GM12878 (cell line): Measurements from ENCODE around the gene CDC16. TPM values are rescaled to one million over a fixed set of nuclear protein-coding genes. Genes with fewer than 3 reads are reported as not detected.
A peak's percentile ranks its signal among the peaks of the same experiment; 100 is the strongest.

Source experiments
- ATAC-seq: fragments of 200-7000 bp; cut with Tn5 transposase; 3 replicates; pipeline ENCODE4 v1.9.1; 2020; ENCODE audit warnings: mild to moderate bottlenecking, moderate library complexity
- BruUV-seq: library from RNA; stranded (reverse); fragments of 400-500 nt; replicated peaks from 2 replicates; lab custom pipeline; 2021; lab: Mats Ljungman, UMichigan
- CTCF ChIA-PET: fragments of 300-600 bp; sonication (Branson Sonifier 250); formaldehyde crosslinking; extraction: SDS; loops from one replicate; lab custom pipeline; 2021; ENCODE audit warnings: inconsistent platforms; lab: Yijun Ruan, JAX
- POLR2A ChIA-PET: fragments of 350-600 bp; formaldehyde crosslinking; extraction: SDS; loops from one replicate; lab custom pipeline; 2021; ENCODE audit warnings: inconsistent platforms; lab: Charles Lee
- RAD21 ChIA-PET: fragments of 300-600 bp; sonication (Branson Sonifier 250); formaldehyde crosslinking; loops from one replicate; lab custom pipeline; 2023; ENCODE audit warnings: antibody characterized with exemption; ENCODE audit not compliant: unreplicated experiment; lab: Charles Lee
- SMC1A ChIA-PET: fragments of 300-600 bp; sonication (Branson Sonifier 250); formaldehyde crosslinking; loops from one replicate; lab custom pipeline; 2023; ENCODE audit not compliant: unreplicated experiment, uncharacterized antibody; lab: Charles Lee
- DNase-seq: peaks from one replicate; pipeline ENCODE4 v3.0.0-alpha.2; 2011; ENCODE audit warnings: low read depth, low spot score
- FAIRE-seq: peaks from 3 replicates; lab custom pipeline; 2011; peaks lifted over from hg19 to GRCh38; lab: Jason Lieb, UNC
- H2AFZ ChIP-seq: 2 replicates; pipeline ENCODE4 v1.6.0; 2011; ENCODE audit warnings: low read depth, low read length, control low read depth; ENCODE audit not compliant: control insufficient read depth
- H3K27ac ChIP-seq: 2 replicates; pipeline ENCODE4 v1.5.1; 2011; ENCODE audit warnings: control low read depth; ENCODE audit not compliant: control insufficient read depth, insufficient read depth
- H3K27me3 ChIP-seq, 2 experiments: replicated peaks in 1 of 2; 2 replicates each; pipeline versions ENCODE4 v1.6.0 to v1.6.1; 2011; ENCODE audit warnings: low read length in 1 of 2; ENCODE audit not compliant: control insufficient read depth in 2 of 2, insufficient read depth in 2 of 2
- H3K36me3 ChIP-seq, 2 experiments: 2 replicates each; pipeline ENCODE4 v1.5.1; 2011; ENCODE audit warnings: low read length in 1 of 2; ENCODE audit not compliant: control insufficient read depth in 2 of 2, insufficient read depth in 2 of 2
- H3K4me1 ChIP-seq: 2 replicates; pipeline ENCODE4 v1.6.1; 2011; ENCODE audit warnings: mild to moderate bottlenecking, low read length, moderate library complexity, mixed read lengths; ENCODE audit not compliant: control insufficient read depth, insufficient read depth
- H3K4me2 ChIP-seq: 2 replicates; pipeline ENCODE4 v1.6.0; 2011; ENCODE audit warnings: control low read depth; ENCODE audit not compliant: control insufficient read depth, insufficient read depth
- H3K4me3 ChIP-seq: fragments of 200-600 bp; sonication (generic); 2 replicates; pipeline ENCODE4 v1.5.1; 2016
- H3K79me2 ChIP-seq: 2 replicates; pipeline ENCODE4 v1.6.0; 2011; ENCODE audit warnings: low read length; ENCODE audit not compliant: control insufficient read depth, insufficient read depth
- H3K9ac ChIP-seq: 2 replicates; pipeline ENCODE4 v1.8.0; 2011; ENCODE audit warnings: low read length, control low read depth, mixed read lengths; ENCODE audit not compliant: control insufficient read depth, insufficient read depth
- H3K9me3 ChIP-seq: replicated peaks from 3 replicates; pipeline ENCODE4 v1.5.1; 2011; ENCODE audit warnings: mild to moderate bottlenecking, low read length; ENCODE audit not compliant: control insufficient read depth, insufficient read depth
- H4K20me1 ChIP-seq: 2 replicates; pipeline ENCODE4 v1.6.0; 2011; ENCODE audit not compliant: control insufficient read depth, insufficient read depth
- GABPA ChIP-seq: IDR thresholded peaks from 2 replicates; pipeline ENCODE4 v1.6.1; 2014; ENCODE audit warnings: antibody characterized with exemption, low read depth, mild to moderate bottlenecking, inconsistent platforms
- IKZF1 ChIP-seq: fragments of 450-650 bp; conservative IDR thresholded peaks from 2 replicates; pipeline ENCODE4 v1.6.1; 2017; ENCODE audit warnings: antibody characterized with exemption, mild to moderate bottlenecking
- NKRF ChIP-seq: fragments of 450-650 bp; conservative IDR thresholded peaks from 2 replicates; pipeline ENCODE4 v1.6.1; 2017; ENCODE audit warnings: mild to moderate bottlenecking, moderate library complexity
- POLR2A ChIP-seq: IDR thresholded peaks from 2 replicates; pipeline ENCODE4 v1.6.1; 2011; ENCODE audit warnings: low read depth, mild to moderate bottlenecking, low read length
- SMARCA5 ChIP-seq: fragments of 450-650 bp; IDR thresholded peaks from 2 replicates; pipeline ENCODE4 v1.6.1; 2017; ENCODE audit warnings: mild to moderate bottlenecking
- SRF ChIP-seq, 2 experiments: IDR thresholded peaks; 2 replicates each; pipeline ENCODE4 v1.6.1; 2011; ENCODE audit warnings: low read depth in 2 of 2, low read length in 2 of 2, mild to moderate bottlenecking in 1 of 2, moderate library complexity in 1 of 2
- TAF1 ChIP-seq: IDR thresholded peaks from 2 replicates; pipeline ENCODE4 v1.6.1; 2011; ENCODE audit warnings: mild to moderate bottlenecking, low read depth, low read length, borderline replicate concordance
- YY1 ChIP-seq: IDR thresholded peaks from 2 replicates; pipeline ENCODE4 v1.6.1; 2011; ENCODE audit warnings: low read depth, mild to moderate bottlenecking, low read length
- ZBTB33 ChIP-seq: fragments of 450-650 bp; IDR thresholded peaks from 2 replicates; pipeline ENCODE4 v1.6.1; 2017; ENCODE audit warnings: mild to moderate bottlenecking
- WGBS: methylation state at CpG from one replicate; pipeline ENCODE4 v1.1.6; 2016; ENCODE audit warnings: low lambda C conversion rate; ENCODE audit not compliant: insufficient replicate concordance, insufficient coverage; ENCODE audit errors: missing lambda C conversion rate; 5-methylcytosine and 5-hydroxymethylcytosine counted together
- in situ Hi-C: fragments of 300-500 bp; cut with MboI; formaldehyde crosslinking; loops from 9 replicates; pipeline ENCODE4 v1.14.3; 2018; ENCODE audit warnings: mixed read lengths
- intact Hi-C: fragments of 100-400 bp; cut with micrococcal nuclease; formaldehyde crosslinking; loops from one replicate; pipeline ENCODE4 v1.14.2; 2022; ENCODE audit not compliant: unreplicated experiment
- polyA plus RNA-seq, 11 experiments: library from polyadenylated mRNA; depleted of rRNA in 4 of 11; unstranded in 6 of 11; stranded (reverse) in 5 of 11; fragments of >200 nt; fragmentation: Nextera tagmentation in 4 of 11; fragmentation: Illumina TruSeq in 1 of 11; extraction: Ambion mirVana in 4 of 11; extraction: Trizol in 1 of 11; gene quantifications; 1 replicate in 1 of 11; 2 replicates in 10 of 11; pipeline versions ENCODE4 v1.2.1 to v1.2.3, GENCODE V29; 2011 to 2016; ENCODE audit warnings: inconsistent platforms in 2 of 11, missing spikeins in 2 of 11, low read depth in 1 of 11
- total RNA-seq, 4 experiments: library from RNA; depleted of rRNA in 3 of 4; stranded (reverse); fragments of >200 nt in 3 of 4; fragmentation: Illumina TruSeq in 1 of 4; extraction: Trizol in 1 of 4; gene quantifications; 2 replicates each; pipeline versions ENCODE4 v1.2.1 to v1.2.3, GENCODE V29; 2013 to 2021
- TF ChIP-seq, protein P1 (sequence below): fragments of 450-650 bp; IDR thresholded peaks from 2 replicates; pipeline ENCODE4 v1.6.1; 2017; ENCODE audit warnings: antibody characterized with exemption, mild to moderate bottlenecking, moderate library complexity
- TF ChIP-seq, protein P2 (sequence below): IDR thresholded peaks from 2 replicates; pipeline ENCODE4 v1.6.1; 2012; ENCODE audit warnings: improper control_type of control experiment, low read depth, low read length; ENCODE audit not compliant: insufficient replicate concordance

The CDC16 gene
- total and polyA plus RNA-seq, 10 of the 15 experiments (the other 5 are each of a cell fraction or from before 2014, with no cell fraction given), result 15.4 to 92.9 (median 31.4) TPM

DNA sequence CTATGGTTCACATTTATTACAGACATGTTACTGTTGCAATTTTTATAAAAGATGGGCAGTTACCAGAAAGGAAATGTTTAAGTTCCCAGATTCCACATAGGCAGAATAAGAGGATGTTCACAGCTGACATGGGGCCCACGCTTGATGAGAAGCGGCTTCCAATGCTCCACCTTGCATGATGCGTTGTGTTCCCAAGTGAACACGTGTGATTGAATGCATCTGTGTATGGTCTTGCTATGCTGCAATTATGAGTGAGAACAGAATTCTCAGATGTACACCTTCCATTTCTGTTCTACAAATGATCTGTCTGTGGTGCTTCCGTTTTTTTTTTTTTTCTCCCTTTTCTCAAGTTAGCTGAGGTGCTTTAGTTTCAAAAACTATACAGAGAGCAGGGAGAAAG is 62.2 kb downstream of the CDC16 start (continued):
- TF ChIP-seq TAF1 (peak; percentile 55; the same call in 1 of the 2 replicates), ZBTB33 (no peak), GABPA (no peak)

DNA sequence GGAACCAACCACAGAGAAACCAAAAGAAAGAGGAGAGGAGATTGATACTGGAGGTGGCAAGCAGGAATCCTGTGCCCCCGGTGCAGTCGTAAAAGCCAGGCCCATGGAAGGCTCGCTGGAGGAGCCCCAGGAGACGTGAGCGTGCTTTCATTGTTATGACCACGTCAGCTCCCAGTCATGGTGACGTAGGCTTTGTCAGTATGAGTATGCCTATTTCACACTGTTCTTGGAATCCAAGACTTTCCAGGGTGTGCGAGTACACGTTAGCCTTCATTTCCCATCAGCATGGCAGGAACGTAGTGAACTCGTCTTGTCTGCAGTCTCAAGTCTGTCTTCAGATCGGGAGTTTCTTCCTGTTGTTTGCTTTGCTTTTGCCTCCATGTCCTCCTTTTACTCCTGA is 64.2 kb downstream of the CDC16 start:
- no peak for ATAC-seq
- no peaks in the 10 kb centered on the region for H3K27me3 ChIP-seq
- ChIA-PET RAD21 (no interaction called here), SMC1A (interaction anchor here (1.1 kb wide), 1 partner anchor 13 kb away, joined by 3 read pairs; no protein-coding TSS in a partner anchor)
- in situ Hi-C loops, result no loop called here
- WGBS, result 94% methylated on average over 12 of the region's 12 CpGs
- BruUV-seq, result no TSS peak
- peaks cover 32% of the 10 kb centered on the region for H3K4me1 ChIP-seq
- no peak for DNase-seq
- no peak overlapping the region for H3K4me3 ChIP-seq
- TF ChIP-seq GABPA, result no peak
- no peak for TF ChIP-seq POLR2A
- no peak for TF ChIP-seq SRF (IDR thresholded peaks at IDR 0.05; ENCODE audit: low read depth in 2 of 2, low read length in 2 of 2)
- TF ChIP-seq, protein P1, sequence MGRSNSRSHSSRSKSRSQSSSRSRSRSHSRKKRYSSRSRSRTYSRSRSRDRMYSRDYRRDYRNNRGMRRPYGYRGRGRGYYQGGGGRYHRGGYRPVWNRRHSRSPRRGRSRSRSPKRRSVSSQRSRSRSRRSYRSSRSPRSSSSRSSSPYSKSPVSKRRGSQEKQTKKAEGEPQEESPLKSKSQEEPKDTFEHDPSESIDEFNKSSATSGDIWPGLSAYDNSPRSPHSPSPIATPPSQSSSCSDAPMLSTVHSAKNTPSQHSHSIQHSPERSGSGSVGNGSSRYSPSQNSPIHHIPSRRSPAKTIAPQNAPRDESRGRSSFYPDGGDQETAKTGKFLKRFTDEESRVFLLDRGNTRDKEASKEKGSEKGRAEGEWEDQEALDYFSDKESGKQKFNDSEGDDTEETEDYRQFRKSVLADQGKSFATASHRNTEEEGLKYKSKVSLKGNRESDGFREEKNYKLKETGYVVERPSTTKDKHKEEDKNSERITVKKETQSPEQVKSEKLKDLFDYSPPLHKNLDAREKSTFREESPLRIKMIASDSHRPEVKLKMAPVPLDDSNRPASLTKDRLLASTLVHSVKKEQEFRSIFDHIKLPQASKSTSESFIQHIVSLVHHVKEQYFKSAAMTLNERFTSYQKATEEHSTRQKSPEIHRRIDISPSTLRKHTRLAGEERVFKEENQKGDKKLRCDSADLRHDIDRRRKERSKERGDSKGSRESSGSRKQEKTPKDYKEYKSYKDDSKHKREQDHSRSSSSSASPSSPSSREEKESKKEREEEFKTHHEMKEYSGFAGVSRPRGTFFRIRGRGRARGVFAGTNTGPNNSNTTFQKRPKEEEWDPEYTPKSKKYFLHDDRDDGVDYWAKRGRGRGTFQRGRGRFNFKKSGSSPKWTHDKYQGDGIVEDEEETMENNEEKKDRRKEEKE, result no peak
- TF ChIP-seq IKZF1, result no peak
- no peak for TF ChIP-seq NKRF
- TF ChIP-seq, protein P2, sequence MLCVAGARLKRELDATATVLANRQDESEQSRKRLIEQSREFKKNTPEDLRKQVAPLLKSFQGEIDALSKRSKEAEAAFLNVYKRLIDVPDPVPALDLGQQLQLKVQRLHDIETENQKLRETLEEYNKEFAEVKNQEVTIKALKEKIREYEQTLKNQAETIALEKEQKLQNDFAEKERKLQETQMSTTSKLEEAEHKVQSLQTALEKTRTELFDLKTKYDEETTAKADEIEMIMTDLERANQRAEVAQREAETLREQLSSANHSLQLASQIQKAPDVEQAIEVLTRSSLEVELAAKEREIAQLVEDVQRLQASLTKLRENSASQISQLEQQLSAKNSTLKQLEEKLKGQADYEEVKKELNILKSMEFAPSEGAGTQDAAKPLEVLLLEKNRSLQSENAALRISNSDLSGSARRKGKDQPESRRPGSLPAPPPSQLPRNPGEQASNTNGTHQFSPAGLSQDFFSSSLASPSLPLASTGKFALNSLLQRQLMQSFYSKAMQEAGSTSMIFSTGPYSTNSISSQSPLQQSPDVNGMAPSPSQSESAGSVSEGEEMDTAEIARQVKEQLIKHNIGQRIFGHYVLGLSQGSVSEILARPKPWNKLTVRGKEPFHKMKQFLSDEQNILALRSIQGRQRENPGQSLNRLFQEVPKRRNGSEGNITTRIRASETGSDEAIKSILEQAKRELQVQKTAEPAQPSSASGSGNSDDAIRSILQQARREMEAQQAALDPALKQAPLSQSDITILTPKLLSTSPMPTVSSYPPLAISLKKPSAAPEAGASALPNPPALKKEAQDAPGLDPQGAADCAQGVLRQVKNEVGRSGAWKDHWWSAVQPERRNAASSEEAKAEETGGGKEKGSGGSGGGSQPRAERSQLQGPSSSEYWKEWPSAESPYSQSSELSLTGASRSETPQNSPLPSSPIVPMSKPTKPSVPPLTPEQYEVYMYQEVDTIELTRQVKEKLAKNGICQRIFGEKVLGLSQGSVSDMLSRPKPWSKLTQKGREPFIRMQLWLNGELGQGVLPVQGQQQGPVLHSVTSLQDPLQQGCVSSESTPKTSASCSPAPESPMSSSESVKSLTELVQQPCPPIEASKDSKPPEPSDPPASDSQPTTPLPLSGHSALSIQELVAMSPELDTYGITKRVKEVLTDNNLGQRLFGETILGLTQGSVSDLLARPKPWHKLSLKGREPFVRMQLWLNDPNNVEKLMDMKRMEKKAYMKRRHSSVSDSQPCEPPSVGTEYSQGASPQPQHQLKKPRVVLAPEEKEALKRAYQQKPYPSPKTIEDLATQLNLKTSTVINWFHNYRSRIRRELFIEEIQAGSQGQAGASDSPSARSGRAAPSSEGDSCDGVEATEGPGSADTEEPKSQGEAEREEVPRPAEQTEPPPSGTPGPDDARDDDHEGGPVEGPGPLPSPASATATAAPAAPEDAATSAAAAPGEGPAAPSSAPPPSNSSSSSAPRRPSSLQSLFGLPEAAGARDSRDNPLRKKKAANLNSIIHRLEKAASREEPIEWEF, result no peak
- TF ChIP-seq SMARCA5, result no peak
- TF ChIP-seq YY1, result no peak
- TF ChIP-seq, all 136 proteins: peak for 0
- H2AFZ ChIP-seq, result no peak overlapping the region
- H4K20me1 ChIP-seq, result no peaks in the 10 kb centered on the region
- H3K4me2 ChIP-seq, result no peak overlapping the region
- intact Hi-C loops, result no loop called here
- POLR2A ChIA-PET, result no interaction called here
- H3K27ac ChIP-seq, result no peak overlapping the region
- no peak overlapping the region for H3K9ac ChIP-seq
- H3K79me2 ChIP-seq, result peaks cover 3% of the 10 kb centered on the region
- H3K9me3 ChIP-seq, result no peaks in the 10 kb centered on the region
- CTCF ChIA-PET, result interaction anchor here (1.5 kb wide), 1 partner anchor 38 kb away, joined by 4 read pairs; no protein-coding TSS in a partner anchor
- FAIRE-seq, result no peak
- peaks cover 11 to 32% of the 10 kb centered on the region in 2 experiments for H3K36me3 ChIP-seq
